IMR-90 (cell line): ENCODE results near the gene HPSE2. TPM values are rescaled to one million over a fixed set of nuclear protein-coding genes. Genes with fewer than 3 reads are reported as not detected.

Source experiments
- ATAC-seq: fragments of 200-7000 bp; cut with Tn5 transposase; 2 replicates; pipeline ENCODE4 v1.9.1; 2020; ENCODE audit warnings: low read depth, mild to moderate bottlenecking, moderate library complexity
- BruUV-seq: library from RNA; stranded (reverse); fragments of 400-500 nt; replicated peaks from 2 replicates; lab custom pipeline; 2021; lab: Mats Ljungman, UMichigan
- CTCF ChIA-PET: fragments of 300-600 bp; formaldehyde crosslinking; extraction: SDS; loops from one replicate; lab custom pipeline; 2021; ENCODE audit warnings: antibody characterized with exemption; lab: Yijun Ruan, JAX
- POLR2A ChIA-PET: fragments of 300-600 bp; sonication (Branson Sonifier 250); formaldehyde crosslinking; loops from one replicate; lab custom pipeline; 2022; ENCODE audit warnings: antibody characterized with exemption; ENCODE audit not compliant: unreplicated experiment; lab: Charles Lee
- DNase-seq: peaks from one replicate; pipeline ENCODE4 v3.0.0; 2013
- H2AFZ ChIP-seq: replicated peaks from 2 replicates; pipeline ENCODE3; 2013; ENCODE audit warnings: low read length, mild to moderate bottlenecking; ENCODE audit not compliant: poor library complexity
- H2AK5ac ChIP-seq: 2 replicates; pipeline ENCODE4 v1.6.1; 2013; ENCODE audit warnings: low read depth, low read length, inconsistent platforms
- H2AK9ac ChIP-seq: replicated peaks from 2 replicates; pipeline ENCODE3; 2013; ENCODE audit warnings: mild to moderate bottlenecking, low read depth, low read length, moderate library complexity; ENCODE audit not compliant: poor library complexity
- H2BK120ac ChIP-seq: 2 replicates; pipeline ENCODE4 v1.6.1; 2013; ENCODE audit warnings: low read depth, low read length, inconsistent platforms
- H2BK15ac ChIP-seq: 3 replicates; pipeline ENCODE4 v1.6.1; 2013; ENCODE audit warnings: low read depth, low read length, inconsistent platforms
- H2BK20ac ChIP-seq: 2 replicates; pipeline ENCODE4 v1.6.1; 2013; ENCODE audit warnings: low read depth, mild to moderate bottlenecking, inconsistent platforms, low read length, moderate library complexity
- H2BK5ac ChIP-seq: 2 replicates; pipeline ENCODE4 v1.6.1; 2013; ENCODE audit warnings: mild to moderate bottlenecking, low read depth, low read length, inconsistent platforms; ENCODE audit not compliant: poor library complexity, severe bottlenecking
- H3K14ac ChIP-seq: replicated peaks from 2 replicates; pipeline ENCODE4 v1.6.1; 2013; ENCODE audit warnings: low read depth, low read length, inconsistent platforms
- H3K18ac ChIP-seq: 2 replicates; pipeline ENCODE4 v1.6.1; 2013; ENCODE audit warnings: low read depth, low read length, control low read depth
- H3K23ac ChIP-seq: 2 replicates; pipeline ENCODE4 v1.6.1; 2013; ENCODE audit warnings: low read depth, low read length, inconsistent platforms
- H3K27ac ChIP-seq: 2 replicates; pipeline ENCODE4 v1.5.1; 2013; ENCODE audit warnings: mild to moderate bottlenecking, control low read depth, low read length; ENCODE audit not compliant: insufficient read depth
- H3K27me3 ChIP-seq: 2 replicates; pipeline ENCODE4 v1.6.1; 2013; ENCODE audit warnings: low read length; ENCODE audit not compliant: control insufficient read depth, insufficient read depth
- H3K36me3 ChIP-seq: 2 replicates; pipeline ENCODE4 v1.6.1; 2013; ENCODE audit warnings: low read length, mixed read lengths; ENCODE audit not compliant: control insufficient read depth, insufficient read depth
- H3K4ac ChIP-seq: 2 replicates; pipeline ENCODE4 v1.6.1; 2013; ENCODE audit warnings: low read depth, low read length, inconsistent platforms
- H3K4me1 ChIP-seq: 2 replicates; pipeline ENCODE4 v1.6.1; 2013; ENCODE audit warnings: low read length, mixed read lengths; ENCODE audit not compliant: control insufficient read depth, insufficient read depth
- H3K4me2 ChIP-seq: 2 replicates; pipeline ENCODE4 v1.6.1; 2013; ENCODE audit warnings: low read depth, mild to moderate bottlenecking, control low read depth, low read length, moderate library complexity
- H3K4me3 ChIP-seq: 2 replicates; pipeline ENCODE4 v1.5.1; 2013; ENCODE audit warnings: low read depth, mild to moderate bottlenecking, control low read depth, low read length, moderate library complexity; ENCODE audit not compliant: insufficient read depth
- H3K56ac ChIP-seq: 2 replicates; pipeline ENCODE4 v1.6.1; 2013; ENCODE audit warnings: low read length, inconsistent platforms; ENCODE audit not compliant: insufficient read depth; ENCODE audit errors: extremely low read depth
- H3K79me1 ChIP-seq, 2 experiments: 2 replicates each; pipeline ENCODE4 v1.6.1; 2013; ENCODE audit warnings: low read length in 2 of 2, inconsistent platforms in 1 of 2, low read depth in 1 of 2
- H3K9ac ChIP-seq: 2 replicates; pipeline ENCODE4 v1.6.1; 2013; ENCODE audit warnings: low read depth, low read length, control low read depth
- H3K9me1 ChIP-seq: 2 replicates; pipeline ENCODE4 v1.6.1; 2013; ENCODE audit warnings: low read length, inconsistent platforms; ENCODE audit not compliant: insufficient read depth
- H3K9me3 ChIP-seq: 2 replicates; pipeline ENCODE4 v1.6.1; 2013; ENCODE audit warnings: low read length; ENCODE audit not compliant: control insufficient read depth, insufficient read depth
- H4K20me1 ChIP-seq: 2 replicates; pipeline ENCODE4 v1.6.1; 2013; ENCODE audit warnings: low read length, inconsistent platforms; ENCODE audit not compliant: insufficient read depth
- H4K5ac ChIP-seq: 2 replicates; pipeline ENCODE4 v1.6.1; 2013; ENCODE audit warnings: mild to moderate bottlenecking, low read depth, low read length, control low read depth
- H4K8ac ChIP-seq, 2 experiments: 2 replicates each; pipeline ENCODE4 v1.6.1; 2013; ENCODE audit warnings: low read depth in 2 of 2, low read length in 2 of 2, control low read depth in 1 of 2, inconsistent platforms in 1 of 2
- H4K91ac ChIP-seq: 2 replicates; pipeline ENCODE4 v1.6.1; 2013; ENCODE audit warnings: low read depth, low read length, inconsistent platforms; ENCODE audit not compliant: insufficient read depth
- BHLHE40 ChIP-seq: fragments of 150-350 bp; IDR thresholded peaks from 2 replicates; pipeline ENCODE4 v1.6.1; 2016; ENCODE audit warnings: mild to moderate bottlenecking, low read depth, low read length
- CEBPB ChIP-seq: IDR thresholded peaks from 2 replicates; pipeline ENCODE4 v1.6.1; 2012; ENCODE audit warnings: low read depth, low read length, improper control_type of control experiment
- CHD1 ChIP-seq: IDR thresholded peaks from 2 replicates; pipeline ENCODE4 v1.6.1; 2012; ENCODE audit warnings: low read depth, low read length, improper control_type of control experiment
- FOS ChIP-seq: fragments of 150-350 bp; IDR thresholded peaks from 2 replicates; pipeline ENCODE4 v1.6.1; 2016; ENCODE audit warnings: low read depth, low read length
- MAFK ChIP-seq: IDR thresholded peaks from 2 replicates; pipeline ENCODE4 v1.6.1; 2012; ENCODE audit warnings: low read depth, low read length, improper control_type of control experiment
- MAZ ChIP-seq: IDR thresholded peaks from 2 replicates; pipeline ENCODE4 v1.6.1; 2012; ENCODE audit warnings: low read depth, mild to moderate bottlenecking, low read length, improper control_type of control experiment, moderate library complexity, borderline replicate concordance
- MXI1 ChIP-seq: IDR thresholded peaks from 2 replicates; pipeline ENCODE4 v1.6.1; 2012; ENCODE audit warnings: low read depth, mild to moderate bottlenecking, low read length, moderate library complexity, borderline replicate concordance
- NFE2L2 ChIP-seq: fragments of 150-350 bp; IDR thresholded peaks from 2 replicates; pipeline ENCODE4 v1.6.1; 2016; ENCODE audit warnings: low read depth, mild to moderate bottlenecking, low read length
- POLR2A ChIP-seq: IDR thresholded peaks from 2 replicates; pipeline ENCODE4 v1.6.1; 2012; ENCODE audit warnings: mild to moderate bottlenecking, low read depth, low read length
- RAD21 ChIP-seq: IDR thresholded peaks from 2 replicates; pipeline ENCODE4 v1.6.1; 2012; ENCODE audit warnings: low read length, improper control_type of control experiment
- RCOR1 ChIP-seq: IDR thresholded peaks from 2 replicates; pipeline ENCODE4 v1.6.1; 2012; ENCODE audit warnings: mild to moderate bottlenecking, low read length, improper control_type of control experiment; ENCODE audit not compliant: insufficient replicate concordance
- RFX5 ChIP-seq: IDR thresholded peaks from 2 replicates; pipeline ENCODE4 v1.8.0; 2012; ENCODE audit warnings: low read depth, mild to moderate bottlenecking, low read length, moderate library complexity
- SMC3 ChIP-seq: fragments of 150-350 bp; IDR thresholded peaks from 2 replicates; pipeline ENCODE4 v1.6.1; 2016; ENCODE audit warnings: low read depth, mild to moderate bottlenecking, antibody characterized with exemption, low read length, moderate library complexity
- USF2 ChIP-seq: fragments of 150-350 bp; IDR thresholded peaks from 2 replicates; pipeline ENCODE4 v1.6.1; 2017; ENCODE audit warnings: mild to moderate bottlenecking, antibody characterized with exemption, low read length, low read depth
- WGBS, 2 experiments: methylation state at CpG; one replicate each; pipeline versions ENCODE4 v1.1.5 to v1.1.7; 2013; ENCODE audit warnings: missing lambda C conversion rate in 2 of 2; ENCODE audit not compliant: insufficient read length in 1 of 2; ENCODE audit errors: extremely low coverage in 2 of 2; 5-methylcytosine and 5-hydroxymethylcytosine counted together
- dilution Hi-C: fragments of 300-500 bp; cut with HindIII; formaldehyde crosslinking; loops from one replicate; pipeline ENCODE4 v1.14.3; 2018; ENCODE audit warnings: low sequenced_read_pairs; ENCODE audit not compliant: unreplicated experiment
- in situ Hi-C: fragments of 300-500 bp; cut with MboI; formaldehyde crosslinking; loops from 3 replicates; pipeline ENCODE4 v1.14.3; 2019; ENCODE audit warnings: low sequenced_read_pairs, inconsistent platforms, mixed read lengths
- intact Hi-C: fragments of 100-400 bp; cut with micrococcal nuclease; formaldehyde crosslinking; loops from 2 replicates; pipeline ENCODE4 v1.10.0; 2022
- polyA plus RNA-seq, 3 experiments: library from polyadenylated mRNA; depleted of rRNA; stranded (reverse); fragments of >200 nt; gene quantifications; 2 replicates each; pipeline ENCODE4 v1.2.3, GENCODE V29; 2012; ENCODE audit warnings: low replicate concordance in 1 of 3
- total RNA-seq: library from RNA; depleted of rRNA; stranded (reverse); fragments of >200 nt; gene quantifications from 2 replicates; pipeline ENCODE4 v1.2.3, GENCODE V29; 2012
- TF ChIP-seq, protein P1 (sequence below): conservative IDR thresholded peaks from 2 replicates; pipeline ENCODE4 v1.5.1; 2012; ENCODE audit warnings: mild to moderate bottlenecking, low read depth, low read length, improper control_type of control experiment
- TF ChIP-seq, protein P2 (sequence below): fragments of 150-350 bp; IDR thresholded peaks from 2 replicates; pipeline ENCODE4 v1.6.1; 2016; ENCODE audit warnings: low read depth, mild to moderate bottlenecking, low read length, moderate library complexity, borderline replicate concordance

Gene HPSE2
- total and polyA plus RNA-seq, 2 of the 4 experiments (the other 2 are of a cell fraction) = not detected

DNA sequence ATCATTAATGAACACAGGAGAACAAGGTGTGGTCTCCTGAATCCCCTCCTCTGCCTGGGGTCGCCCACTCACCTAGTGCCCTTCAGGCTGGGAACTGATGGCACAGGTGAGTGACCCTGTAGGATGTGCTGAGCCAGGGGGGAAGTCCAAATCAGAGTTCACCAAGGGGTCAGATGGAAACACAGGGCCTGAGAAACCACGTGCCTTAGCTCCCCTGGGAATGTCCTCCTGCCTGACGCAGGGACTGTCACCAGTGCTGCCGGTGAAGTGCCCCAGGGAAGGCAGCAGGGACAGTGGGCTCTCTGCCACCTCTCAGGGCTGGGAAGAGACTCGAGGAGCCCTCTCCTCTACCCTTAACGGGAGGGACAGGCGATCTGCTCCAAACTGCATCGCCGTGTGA, 814.9 kb downstream of the HPSE2 start:
- no peak for ATAC-seq
- no peak overlapping the region for H4K91ac ChIP-seq
- H2AK5ac ChIP-seq = no peak overlapping the region
- no peak overlapping the region for H3K27ac ChIP-seq
- H2AFZ ChIP-seq = no peak overlapping the region
- no peak overlapping the region for H4K5ac ChIP-seq
- no peak overlapping the region for H4K8ac ChIP-seq
- peaks cover 42% of the 10 kb centered on the region for H3K36me3 ChIP-seq
- H3K4me2 ChIP-seq = no peak overlapping the region
- in situ Hi-C loops (no loop called here), intact Hi-C loops (no loop called here), dilution Hi-C loops (no loop called here)
- H3K9ac ChIP-seq = no peak overlapping the region
- no peaks in the 10 kb centered on the region for H3K9me3 ChIP-seq
- H4K20me1 ChIP-seq = no peaks in the 10 kb centered on the region
- CTCF ChIA-PET = no interaction called here
- H3K4ac ChIP-seq = no peak overlapping the region
- H2BK15ac ChIP-seq = no peak overlapping the region
- 69% methylated on average over 3 of the region's 9 CpGs; no CpG with 5 or more reads in 1 of the 2 experiments for WGBS, 2 experiments
- no peaks in the 10 kb centered on the region for H3K4me1 ChIP-seq
- peak overlapping the region; percentile 9 for H2AK9ac ChIP-seq
- H3K23ac ChIP-seq = no peak overlapping the region
- no TSS peak for BruUV-seq
- no peak overlapping the region for H3K18ac ChIP-seq
- no peaks in the 10 kb centered on the region for H3K9me1 ChIP-seq
- POLR2A ChIA-PET = no interaction called here
- H3K79me1 ChIP-seq = no peaks in the 10 kb centered on the region
- no peak overlapping the region for H3K56ac ChIP-seq
- no peak for DNase-seq
- TF ChIP-seq MAZ = no peak
- no peak for TF ChIP-seq FOS
- TF ChIP-seq RCOR1 = no peak
- TF ChIP-seq NFE2L2 = no peak
- no peak for TF ChIP-seq CEBPB
- no peak for TF ChIP-seq BHLHE40
- no peak for TF ChIP-seq RAD21
- no peak for TF ChIP-seq MAFK
- no peak for TF ChIP-seq RFX5
- TF ChIP-seq, protein P1, sequence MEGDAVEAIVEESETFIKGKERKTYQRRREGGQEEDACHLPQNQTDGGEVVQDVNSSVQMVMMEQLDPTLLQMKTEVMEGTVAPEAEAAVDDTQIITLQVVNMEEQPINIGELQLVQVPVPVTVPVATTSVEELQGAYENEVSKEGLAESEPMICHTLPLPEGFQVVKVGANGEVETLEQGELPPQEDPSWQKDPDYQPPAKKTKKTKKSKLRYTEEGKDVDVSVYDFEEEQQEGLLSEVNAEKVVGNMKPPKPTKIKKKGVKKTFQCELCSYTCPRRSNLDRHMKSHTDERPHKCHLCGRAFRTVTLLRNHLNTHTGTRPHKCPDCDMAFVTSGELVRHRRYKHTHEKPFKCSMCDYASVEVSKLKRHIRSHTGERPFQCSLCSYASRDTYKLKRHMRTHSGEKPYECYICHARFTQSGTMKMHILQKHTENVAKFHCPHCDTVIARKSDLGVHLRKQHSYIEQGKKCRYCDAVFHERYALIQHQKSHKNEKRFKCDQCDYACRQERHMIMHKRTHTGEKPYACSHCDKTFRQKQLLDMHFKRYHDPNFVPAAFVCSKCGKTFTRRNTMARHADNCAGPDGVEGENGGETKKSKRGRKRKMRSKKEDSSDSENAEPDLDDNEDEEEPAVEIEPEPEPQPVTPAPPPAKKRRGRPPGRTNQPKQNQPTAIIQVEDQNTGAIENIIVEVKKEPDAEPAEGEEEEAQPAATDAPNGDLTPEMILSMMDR = no peak
- no peak for TF ChIP-seq USF2
- no peak for TF ChIP-seq CHD1
- TF ChIP-seq SMC3 = no peak
- no peak for TF ChIP-seq POLR2A
- TF ChIP-seq, protein P2, sequence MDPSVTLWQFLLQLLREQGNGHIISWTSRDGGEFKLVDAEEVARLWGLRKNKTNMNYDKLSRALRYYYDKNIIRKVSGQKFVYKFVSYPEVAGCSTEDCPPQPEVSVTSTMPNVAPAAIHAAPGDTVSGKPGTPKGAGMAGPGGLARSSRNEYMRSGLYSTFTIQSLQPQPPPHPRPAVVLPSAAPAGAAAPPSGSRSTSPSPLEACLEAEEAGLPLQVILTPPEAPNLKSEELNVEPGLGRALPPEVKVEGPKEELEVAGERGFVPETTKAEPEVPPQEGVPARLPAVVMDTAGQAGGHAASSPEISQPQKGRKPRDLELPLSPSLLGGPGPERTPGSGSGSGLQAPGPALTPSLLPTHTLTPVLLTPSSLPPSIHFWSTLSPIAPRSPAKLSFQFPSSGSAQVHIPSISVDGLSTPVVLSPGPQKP = no peak
- TF ChIP-seq MXI1 = no peak
- no peak overlapping the region for H2BK20ac ChIP-seq
- no peak overlapping the region for H2BK120ac ChIP-seq
- H2BK5ac ChIP-seq = no peak overlapping the region
- no peak overlapping the region for H3K14ac ChIP-seq
- H3K4me3 ChIP-seq = no peak overlapping the region
- no peaks in the 10 kb centered on the region for H3K27me3 ChIP-seq
